Measurements from ENCODE around the gene LILRA2.
"Not testable (repeated sequence)": the region's sequence is repeated elsewhere in the genome, so short reads cannot be mapped to it uniquely, and the experiment has no call there.

LILRA2 gene

DNA sequence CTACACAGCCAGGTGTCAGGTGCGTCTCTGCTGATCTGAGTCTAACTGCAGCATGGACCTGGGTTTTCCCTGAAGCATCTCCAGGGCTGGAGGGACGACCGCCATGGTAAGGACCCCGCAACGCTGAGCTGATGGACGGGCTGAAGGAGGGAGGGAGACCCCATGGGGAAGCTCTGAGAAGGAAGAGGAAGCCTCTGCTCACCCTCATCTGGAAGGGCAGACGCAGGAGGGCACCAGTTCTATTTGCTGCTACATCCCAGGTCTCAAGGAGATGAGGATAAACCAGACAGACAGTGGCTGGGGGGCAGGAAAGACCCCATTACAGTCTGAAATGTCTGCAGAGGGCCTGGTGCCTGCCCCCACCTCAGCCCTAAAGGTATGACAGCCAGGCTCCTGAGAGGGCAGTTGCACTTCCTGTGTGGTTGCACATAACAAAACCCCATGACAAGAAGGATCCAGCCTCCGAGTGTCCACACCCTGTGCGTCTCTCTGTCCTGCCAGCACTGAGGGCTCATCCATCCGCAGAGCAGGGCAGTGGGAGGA lies at the start of gene LILRA2:
LILRA2 (plus strand) TSS at position 461 of the 543 bp plus-strand sequence. CDS start 89 bp downstream, outside the sequence.
- no peak for DNase-seq

- no peak for DNase-seq
These were observed 48.0 kb upstream of the LILRA2 start for GRCh38 chr19:54525636-54526035.

- no peak for DNase-seq
These were observed 46.6 kb upstream of the LILRA2 start for GRCh38 chr19:54526972-54527371.

GRCh38 chr19:54530866-54531265 lies 42.7 kb upstream of the LILRA2 start:
- DNase-seq = no peak

GRCh38 chr19:54532528-54532927 lies 41.1 kb upstream of the LILRA2 start:
- DNase-seq = no peak

- DNase-seq = no peak
These were observed 40.1 kb upstream of the LILRA2 start for GRCh38 chr19:54533476-54533875.

DNA sequence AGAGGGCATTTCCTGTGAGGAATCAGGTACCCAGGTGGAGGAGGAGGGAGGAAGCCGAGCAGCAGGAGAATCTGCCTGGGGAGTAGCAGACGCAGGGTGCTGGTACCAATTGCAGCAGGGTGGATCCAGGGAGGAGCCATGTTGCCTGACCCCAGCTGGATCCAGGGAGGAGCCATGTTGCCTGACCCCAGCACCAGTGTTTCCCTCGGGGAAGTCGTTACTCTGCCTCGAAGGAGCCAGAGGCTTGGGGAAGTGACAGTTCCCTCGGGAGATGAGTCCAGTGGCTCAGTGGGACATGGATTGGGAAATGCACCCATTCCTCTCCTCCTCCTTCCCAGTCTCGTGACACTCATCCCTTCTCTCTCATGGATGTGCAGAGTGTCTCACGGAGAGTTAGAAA lies 39.4 kb upstream of the LILRA2 start:
- DNase-seq = no peak

DNA sequence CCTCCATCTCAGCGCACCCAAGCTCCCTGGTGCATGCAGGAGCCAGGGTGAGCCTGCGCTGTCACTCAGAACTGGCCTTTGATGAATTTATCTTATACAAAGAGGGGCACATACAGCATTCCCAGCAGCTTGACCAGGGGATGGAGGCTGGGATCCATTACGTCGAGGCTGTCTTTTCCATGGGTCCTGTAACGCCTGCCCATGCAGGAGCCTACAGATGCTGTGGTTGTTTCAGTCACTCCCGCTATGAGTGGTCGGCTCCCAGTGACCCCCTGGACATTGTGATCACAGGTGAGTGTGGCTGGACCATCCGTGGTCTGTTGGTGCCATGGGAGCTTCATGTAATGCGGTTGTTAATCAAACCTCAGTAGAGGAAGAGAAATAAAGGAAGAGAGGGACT lies 38.0 kb upstream of the LILRA2 start:
- DNase-seq = no peak

GRCh38 chr19:54536956-54537355 lies 36.6 kb upstream of the LILRA2 start:
- no peak for DNase-seq

DNA sequence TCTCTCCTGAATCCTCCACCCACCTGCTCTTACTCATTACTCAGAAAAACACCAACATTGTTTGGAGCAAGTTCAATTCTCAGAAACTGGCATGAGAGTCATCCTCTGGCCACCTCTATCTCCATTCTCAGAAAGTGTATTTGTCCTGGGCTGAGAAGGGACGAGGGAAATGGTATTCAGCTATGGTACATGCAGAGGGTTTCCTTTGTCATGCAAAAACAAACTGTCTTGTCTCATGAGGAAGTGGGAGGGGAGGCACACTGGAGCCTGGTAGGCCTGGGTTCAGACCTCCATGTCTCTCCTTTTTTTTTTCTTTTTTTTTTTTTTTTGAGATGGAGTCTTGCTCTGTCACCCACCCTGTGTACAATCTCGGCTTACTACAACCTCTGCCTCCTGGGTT lies 31.9 kb upstream of the LILRA2 start:
- no peak for DNase-seq

DNA sequence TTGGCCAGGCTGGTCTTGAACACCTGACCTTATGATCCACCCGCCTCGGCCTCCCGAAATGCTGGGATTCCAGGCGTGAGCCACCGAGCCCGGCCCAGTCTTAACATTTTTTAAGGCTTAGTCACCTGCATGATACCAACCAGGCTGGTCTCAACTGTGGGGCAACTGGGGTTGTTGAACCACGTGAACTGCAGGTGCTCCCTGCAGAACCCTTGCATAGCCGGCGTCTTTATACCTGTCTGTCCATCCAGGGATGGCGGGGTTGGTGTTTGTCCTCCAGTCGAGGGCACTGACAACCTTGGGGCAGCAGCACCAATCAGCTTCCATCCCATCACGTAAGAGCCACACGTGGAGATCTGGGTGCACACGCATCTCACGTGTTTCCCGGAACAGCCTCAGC lies 24.8 kb upstream of the LILRA2 start:
- no peak for DNase-seq

DNA sequence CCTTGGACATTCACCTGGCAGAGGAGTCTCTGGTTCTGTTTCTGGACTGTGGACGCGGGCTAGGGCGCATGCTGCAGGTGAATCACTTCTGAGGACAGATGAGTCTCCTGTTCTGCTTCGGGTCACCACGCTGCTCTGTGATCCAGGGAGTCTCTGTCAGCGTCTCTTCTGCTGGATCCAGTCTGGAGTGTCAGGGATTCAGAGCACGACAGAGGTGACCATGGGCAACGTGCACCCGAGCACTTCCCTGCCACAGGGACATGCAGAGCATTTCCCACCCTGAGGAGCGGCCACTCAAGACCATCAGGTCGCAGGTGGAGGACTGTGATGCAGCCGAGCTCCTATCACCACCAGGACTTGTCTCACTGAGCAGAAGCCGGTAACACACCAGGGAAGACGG lies 24.4 kb upstream of the LILRA2 start:
- DNase-seq = no peak

DNA sequence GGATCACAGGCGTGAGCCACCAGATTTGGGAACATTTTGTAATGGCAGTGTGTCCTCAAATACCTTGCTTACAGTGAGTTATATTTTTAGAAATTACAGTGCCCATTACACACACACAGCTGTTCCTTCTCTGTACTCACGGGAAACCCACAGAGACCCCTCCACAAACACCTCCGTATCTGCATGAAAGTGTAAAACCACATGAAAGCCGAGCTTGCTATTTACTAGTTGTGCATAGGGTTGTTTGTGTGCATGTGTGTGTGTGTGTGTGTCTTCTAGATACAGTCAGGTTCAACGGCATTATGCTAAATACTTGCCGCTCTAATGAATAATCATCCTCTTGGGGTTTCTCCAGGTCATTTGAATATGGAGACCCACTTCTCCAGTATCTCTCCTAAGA lies 22.3 kb upstream of the LILRA2 start:
- DNase-seq = no peak

DNA sequence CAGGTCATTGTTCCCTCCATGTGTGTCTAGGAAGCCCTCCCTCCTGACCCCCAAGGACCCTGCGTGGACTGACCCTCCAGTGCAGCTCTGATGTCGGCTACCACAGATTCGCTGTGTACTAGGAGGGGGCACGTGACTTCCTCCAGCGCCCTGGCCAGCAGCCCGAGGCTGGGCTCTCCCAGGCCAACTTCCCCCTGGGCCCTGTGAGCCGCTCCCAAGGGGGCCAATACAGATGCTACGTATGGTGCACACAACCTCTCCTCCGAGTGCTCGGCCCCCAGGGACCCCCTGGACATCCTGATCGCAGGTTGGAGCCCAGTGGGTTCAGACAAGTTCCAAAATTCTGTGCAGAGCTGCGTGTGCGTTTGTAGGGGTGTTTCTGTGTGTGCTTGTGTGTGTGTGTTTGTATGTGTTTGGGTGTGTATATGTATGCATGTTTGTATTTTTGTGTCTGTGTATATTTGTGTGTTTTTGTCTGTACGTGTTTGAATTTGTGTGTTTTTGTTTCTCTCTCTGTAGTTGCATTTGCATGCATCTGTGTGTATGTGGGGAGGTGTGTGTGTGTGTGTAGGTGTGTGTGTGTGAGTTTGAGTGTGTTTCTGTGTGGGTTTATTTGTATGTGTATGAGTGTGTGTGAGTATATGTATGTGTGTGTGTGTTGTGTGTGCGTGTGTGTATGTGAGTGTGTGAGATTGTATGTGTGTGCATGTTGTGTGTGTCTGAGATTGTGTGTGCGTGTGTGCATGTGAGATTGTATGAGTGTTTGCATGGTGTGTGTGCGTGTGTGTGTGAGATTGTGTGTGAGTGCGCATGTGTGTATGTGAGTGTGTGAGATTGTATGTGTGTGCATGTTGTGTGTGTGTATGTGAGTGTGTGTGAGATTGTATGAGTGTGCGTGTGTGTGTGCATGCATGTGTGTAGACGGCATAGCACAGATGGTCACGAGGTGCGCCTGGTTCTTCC lies 21.4 kb upstream of the LILRA2 start:
- DNase-seq = no peak

DNA sequence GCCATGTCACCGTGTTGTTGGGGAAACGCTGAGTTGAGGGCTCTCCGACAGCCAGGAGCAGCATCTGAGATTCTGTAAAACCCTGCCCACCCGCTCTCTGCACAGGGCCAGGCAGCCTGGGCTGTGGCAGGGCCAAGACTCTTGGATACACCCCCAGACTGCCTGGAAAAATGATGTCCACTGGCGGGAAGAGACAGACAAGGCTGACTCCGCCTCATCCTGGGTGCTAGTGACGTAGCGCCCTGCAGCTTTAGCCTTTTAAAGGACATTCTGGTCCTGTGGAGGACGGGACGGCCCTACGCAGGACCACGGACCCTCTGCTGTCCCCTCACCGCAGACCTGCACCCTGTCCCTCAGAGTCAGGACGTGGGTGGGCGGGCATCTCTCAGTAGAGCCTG lies 20.7 kb upstream of the LILRA2 start:
- no peak for DNase-seq

DNA sequence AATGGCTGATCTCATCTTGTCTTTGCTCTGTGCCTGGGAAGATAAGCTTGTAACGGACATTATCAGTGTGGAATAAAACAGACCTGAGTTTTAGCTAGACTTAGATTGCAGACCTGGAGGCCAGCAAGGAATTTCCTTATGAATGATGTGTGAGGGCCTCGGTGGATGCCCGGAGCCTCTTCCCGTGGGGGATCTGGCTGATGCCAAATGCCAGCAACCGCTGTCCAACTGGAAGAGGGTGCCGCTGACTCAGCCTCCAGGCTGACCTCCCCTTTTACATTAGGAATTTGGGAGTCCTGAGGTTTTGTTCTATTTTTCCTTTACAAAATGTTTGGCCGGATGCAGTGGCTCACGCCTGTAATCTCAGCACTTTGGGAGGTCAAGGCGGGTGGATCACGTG lies 19.6 kb upstream of the LILRA2 start:
- no peak for DNase-seq

- no peak for DNase-seq
These were observed 18.7 kb upstream of the LILRA2 start for GRCh38 chr19:54554896-54555295.

- no peak for DNase-seq
These were observed 17.4 kb upstream of the LILRA2 start for GRCh38 chr19:54556194-54556593.

DNA sequence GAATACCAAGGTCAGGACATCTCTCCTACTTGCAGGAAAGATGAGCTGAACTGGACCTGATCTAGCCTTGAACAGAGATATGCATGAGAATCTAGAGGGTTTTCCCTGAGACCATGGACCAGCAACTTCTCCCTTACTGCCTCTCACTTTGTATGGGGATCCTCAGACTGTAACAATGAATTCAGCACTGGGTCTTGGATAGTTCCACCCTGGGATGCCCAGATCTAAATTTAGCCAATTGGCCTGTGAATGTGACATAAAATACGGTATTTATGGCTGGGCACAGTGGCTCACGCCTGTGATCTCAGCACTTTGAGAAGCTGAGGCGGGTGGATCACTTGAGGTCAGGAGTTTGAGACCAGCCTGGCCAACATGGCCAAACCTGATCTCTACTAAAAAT lies 15.3 kb upstream of the LILRA2 start:
- no peak for DNase-seq

- DNase-seq = no peak
These were observed 12.7 kb upstream of the LILRA2 start for GRCh38 chr19:54560881-54561385.

GRCh38 chr19:54561840-54562239 lies 11.8 kb upstream of the LILRA2 start:
- no peak for DNase-seq

DNA sequence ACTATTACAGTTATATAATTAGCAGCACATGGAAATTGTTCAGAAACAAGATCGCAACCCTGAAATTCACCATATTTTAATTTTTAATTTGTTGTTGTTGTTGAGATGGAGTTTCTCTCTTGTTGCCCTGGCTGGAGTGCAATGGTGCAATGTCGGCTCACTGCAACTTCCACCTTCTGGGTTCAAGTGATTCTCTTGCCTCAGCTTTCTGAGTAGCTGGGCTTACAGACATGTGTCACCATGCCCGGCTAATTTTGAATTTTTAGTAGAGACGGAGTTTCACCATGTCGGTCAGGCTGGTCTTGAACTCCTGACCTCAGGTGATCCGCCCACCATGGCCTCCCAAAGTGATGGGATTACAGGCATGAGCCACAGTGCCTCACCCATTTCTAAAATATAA lies 10.4 kb upstream of the LILRA2 start:
- not testable (repeated sequence) for DNase-seq

DNA sequence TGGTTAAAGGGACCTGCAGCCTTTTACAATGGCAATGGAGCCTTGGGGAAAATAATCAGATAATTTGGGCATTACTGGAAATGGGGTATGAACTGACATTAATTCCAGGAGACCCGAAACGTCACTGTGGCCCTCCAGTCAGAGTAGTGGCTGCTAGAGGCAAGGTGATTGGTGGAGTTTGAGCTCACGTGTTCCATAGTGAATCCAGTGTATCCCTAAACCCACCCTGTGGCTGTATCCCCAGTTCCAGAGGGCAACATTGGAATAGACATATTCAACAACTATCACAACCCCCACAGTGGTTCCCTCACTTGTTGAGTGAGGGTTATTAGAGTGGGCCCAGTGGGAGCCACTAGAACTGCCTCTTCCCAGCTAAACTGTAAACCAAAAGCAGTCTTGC lies 3.3 kb upstream of the LILRA2 start:
- no peak for DNase-seq
